ENCODE results near the gene AMBP.

- TF ChIP-seq CTCF (conservative IDR thresholded peaks at IDR 0.05; ENCODE audit: low read depth, low read length) (no peak), EZH2 (IDR thresholded peaks at IDR 0.05; ENCODE audit: borderline replicate concordance, low read depth, low read length, poor library complexity, severe bottlenecking) (no peak)
These were observed 39.3 kb downstream of the AMBP start for GRCh38 chr9:114038724-114039313.

All from A673 (cell line).